ENCODE data around the gene ZFP1.

- TF ChIP-seq POLR2A (IDR thresholded peaks at IDR 0.05) (no peak), POLR2AphosphoS5 (IDR thresholded peaks at IDR 0.05; ENCODE audit: insufficient read depth in 1 of 2, low read depth in 1 of 2) (no peak)
These were observed 28.6 kb downstream of the ZFP1 start for GRCh38 chr16:75176926-75177325.

Data from vagina (tissue), 2 donors.